HCT116 (cell line): ENCODE results near the gene ZNF618. TPM values are rescaled to one million over a fixed set of nuclear protein-coding genes. Genes with fewer than 3 reads are reported as not detected.

Experiments
- ATAC-seq: fragments of 200-7000 bp; cut with Tn5 transposase; 2 replicates; pipeline ENCODE4 v1.9.1; 2020; ENCODE audit warnings: mild to moderate bottlenecking, moderate library complexity
- BruUV-seq: library from RNA; stranded (reverse); fragments of 400-500 nt; replicated peaks from 2 replicates; lab custom pipeline; 2021; lab: Mats Ljungman, UMichigan
- CTCF ChIA-PET: fragments of 300-600 bp; sonication (Branson Sonifier 250); formaldehyde crosslinking; loops from one replicate; lab custom pipeline; 2021; ENCODE audit warnings: antibody characterized with exemption; lab: Charles Lee
- POLR2A ChIA-PET: fragments of 300-600, 350-600 bp; sonication (Branson Sonifier 250); formaldehyde crosslinking; loops from one replicate; lab custom pipeline; 2021; ENCODE audit warnings: antibody characterized with exemption; lab: Charles Lee
- RAD21 ChIA-PET, 2 experiments: fragments of 300-600 bp; sonication (Branson Sonifier 250); formaldehyde crosslinking; loops; one replicate each; lab custom pipeline; 2023; ENCODE audit warnings: low total read pairs in 2 of 2; ENCODE audit not compliant: uncharacterized antibody in 2 of 2, unreplicated experiment in 2 of 2, low non-redundant PET in 1 of 2; lab: Charles Lee
- DNase-seq: peaks from one replicate; pipeline ENCODE4 v3.0.0-alpha.2; 2010; ENCODE audit warnings: low read depth, low spot score
- H2AFZ ChIP-seq: fragments of 200-600 bp; shearing (Covaris generic), sonication (generic); 2 replicates; pipeline ENCODE4 v1.6.1; 2017; ENCODE audit warnings: low read depth, mixed run types, mixed read lengths, antibody characterized with exemption, low read length; ENCODE audit not compliant: poor library complexity, severe bottlenecking
- H3K27ac ChIP-seq: 2 replicates; pipeline ENCODE4 v1.5.1; 2012; ENCODE audit warnings: low read depth, low read length
- H3K27me3 ChIP-seq: fragments of 200-600 bp; sonication (generic); 2 replicates; pipeline ENCODE4 v1.6.1; 2016; ENCODE audit warnings: mixed run types, low read length, mixed read lengths; ENCODE audit not compliant: insufficient read depth
- H3K36me3 ChIP-seq, 2 experiments: fragments of 200-500 bp in 1 of 2; fragments of 200-600 bp in 1 of 2; sonication (Bioruptor generic) in 1 of 2; sonication (generic) in 1 of 2; 2 replicates each; pipeline versions ENCODE4 v1.5.1 to v1.6.1; 2014 to 2016; ENCODE audit warnings: low read length in 2 of 2, inconsistent platforms in 1 of 2, mixed read lengths in 1 of 2, mixed run types in 1 of 2; ENCODE audit not compliant: insufficient read depth in 2 of 2, control insufficient read depth in 1 of 2
- H3K4me1 ChIP-seq, 2 experiments: fragments of 200-600 bp in 1 of 2; sonication (generic) in 1 of 2; 2 replicates each; pipeline versions ENCODE4 v1.5.1 to v1.6.1; 2012 to 2017; ENCODE audit warnings: low read length in 2 of 2, inconsistent platforms in 1 of 2, mild to moderate bottlenecking in 1 of 2, mixed read lengths in 1 of 2, mixed run types in 1 of 2, moderate library complexity in 1 of 2; ENCODE audit not compliant: insufficient read depth in 2 of 2, control insufficient read depth in 1 of 2
- H3K4me2 ChIP-seq: fragments of 200-600 bp; sonication (generic); 2 replicates; pipeline ENCODE4 v1.6.1; 2017; ENCODE audit warnings: mixed run types, low read length, mixed read lengths
- H3K4me3 ChIP-seq, 2 experiments: fragments of 200-600 bp in 1 of 2; sonication (generic) in 1 of 2; replicated peaks in 1 of 2; 2 replicates each; pipeline ENCODE4 v1.5.1; 2011 to 2016; ENCODE audit warnings: low read length in 2 of 2, control low read depth in 1 of 2, low read depth in 1 of 2, mild to moderate bottlenecking in 1 of 2, mixed read lengths in 1 of 2, mixed run types in 1 of 2
- H3K79me2 ChIP-seq: fragments of 200-600 bp; sonication (generic); 2 replicates; pipeline ENCODE4 v1.6.1; 2017; ENCODE audit warnings: mild to moderate bottlenecking, mixed run types, low read length, moderate library complexity, mixed read lengths; ENCODE audit not compliant: insufficient read depth
- H3K9ac ChIP-seq: fragments of 200-600 bp; sonication (generic); 2 replicates; pipeline ENCODE4 v1.6.1; 2016; ENCODE audit warnings: low read length, mixed read lengths
- H3K9me2 ChIP-seq: fragments of 200-600 bp; sonication (generic), shearing (Covaris generic); 2 replicates; pipeline ENCODE4 v1.6.1; 2017; ENCODE audit warnings: mixed run types, mild to moderate bottlenecking, moderate library complexity; ENCODE audit not compliant: insufficient read depth
- H3K9me3 ChIP-seq, 2 experiments: fragments of 200-500 bp in 1 of 2; fragments of 200-600 bp in 1 of 2; sonication (Bioruptor generic) in 1 of 2; sonication (generic) in 1 of 2; 2 replicates each; pipeline ENCODE4 v1.6.1; 2014 to 2017; ENCODE audit warnings: low read length in 2 of 2, mixed read lengths in 2 of 2, inconsistent platforms in 1 of 2, low read depth in 1 of 2, mild to moderate bottlenecking in 1 of 2, mixed run types in 1 of 2, moderate library complexity in 1 of 2; ENCODE audit not compliant: control insufficient read depth in 1 of 2, insufficient read depth in 1 of 2
- H4K20me1 ChIP-seq: fragments of 200-600 bp; sonication (generic), shearing (Covaris generic); 2 replicates; pipeline ENCODE4 v1.6.1; 2017; ENCODE audit warnings: mixed run types, mild to moderate bottlenecking, moderate library complexity; ENCODE audit not compliant: insufficient read depth
- CBX3 ChIP-seq: IDR thresholded peaks from 2 replicates; pipeline ENCODE4 v1.6.1; 2012; ENCODE audit warnings: low read depth
- CEBPB ChIP-seq: IDR thresholded peaks from 2 replicates; pipeline ENCODE4 v1.6.1; 2012; ENCODE audit warnings: low read depth
- ELF1 ChIP-seq: IDR thresholded peaks from 2 replicates; pipeline ENCODE4 v1.6.1; 2012; ENCODE audit warnings: low read depth, borderline replicate concordance
- FOSL1 ChIP-seq: IDR thresholded peaks from 2 replicates; pipeline ENCODE4 v1.6.1; 2012; ENCODE audit warnings: low read depth
- JUND ChIP-seq: IDR thresholded peaks from 2 replicates; pipeline ENCODE4 v1.6.1; 2012
- RAD21 ChIP-seq: IDR thresholded peaks from 2 replicates; pipeline ENCODE4 v1.6.1; 2012; ENCODE audit warnings: low read depth, mild to moderate bottlenecking
- SIN3A ChIP-seq: IDR thresholded peaks from 2 replicates; pipeline ENCODE4 v1.6.1; 2012; ENCODE audit warnings: low read depth
- SRF ChIP-seq: IDR thresholded peaks from 2 replicates; pipeline ENCODE4 v1.6.1; 2012; ENCODE audit warnings: low read depth
- intact Hi-C: fragments of 100-400 bp; cut with micrococcal nuclease; formaldehyde crosslinking; loops from 2 replicates; pipeline ENCODE4 v1.10.0; 2022
- total RNA-seq: library from RNA; stranded (reverse); gene quantifications from one replicate; pipeline ENCODE4 v1.2.1, GENCODE V29; 2021; ENCODE audit not compliant: unreplicated experiment
- TF ChIP-seq, protein P1 (sequence below), 3 experiments: fragments of 200-600 bp in 1 of 3; sonication (generic) in 1 of 3; IDR thresholded peaks in 2 of 3; conservative IDR thresholded peaks in 1 of 3; 2 replicates each; pipeline ENCODE4 v1.5.1; 2012 to 2017; ENCODE audit warnings: low read depth in 2 of 3, low read length in 2 of 3, antibody characterized with exemption in 1 of 3, borderline replicate concordance in 1 of 3, control low read depth in 1 of 3, mild to moderate bottlenecking in 1 of 3, mixed read lengths in 1 of 3, mixed run types in 1 of 3, moderate library complexity in 1 of 3; ENCODE audit not compliant: insufficient read depth in 1 of 3
- TF ChIP-seq, protein P2 (sequence below): IDR thresholded peaks from 2 replicates; pipeline ENCODE4 v1.6.1; 2012
- TF ChIP-seq, protein P3 (sequence below): IDR thresholded peaks from 2 replicates; pipeline ENCODE4 v1.6.1; 2012; ENCODE audit warnings: low read depth

ZNF618 gene
- total RNA-seq, 1 experiment from 2014 or later = 13.5 TPM

DNA sequence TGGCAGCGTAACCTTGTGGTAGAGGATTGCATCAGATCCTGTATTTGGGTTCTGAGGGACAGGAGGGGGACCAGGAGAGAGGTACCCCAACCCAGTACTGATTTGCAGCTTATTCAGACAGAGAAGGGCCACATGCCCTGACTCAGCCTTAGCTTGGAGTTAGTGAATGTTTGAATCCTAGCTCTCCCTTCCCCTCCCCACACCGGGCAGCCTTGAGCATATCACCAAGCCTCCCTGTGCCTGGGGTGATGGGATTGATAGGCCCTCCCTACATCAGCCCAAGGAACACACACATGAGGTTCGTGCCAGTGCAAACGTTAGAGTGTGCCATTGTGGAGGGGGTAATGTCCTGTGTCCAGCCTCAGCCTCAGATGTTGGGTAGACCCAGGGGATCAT lies 130.0 kb downstream of the ZNF618 start:
- no peak for DNase-seq
- ChIA-PET RAD21 (no interaction called here), CTCF (no interaction called here), POLR2A (no interaction called here)
- H3K9me3 ChIP-seq = no peaks in the 10 kb centered on the region
- H3K27ac ChIP-seq = no peak overlapping the region
- H3K36me3 ChIP-seq = no peaks in the 10 kb centered on the region
- TF ChIP-seq CEBPB = no peak
- no peak for TF ChIP-seq RAD21
- no peak for TF ChIP-seq ELF1
- TF ChIP-seq JUND = no peak
- TF ChIP-seq, protein P1, sequence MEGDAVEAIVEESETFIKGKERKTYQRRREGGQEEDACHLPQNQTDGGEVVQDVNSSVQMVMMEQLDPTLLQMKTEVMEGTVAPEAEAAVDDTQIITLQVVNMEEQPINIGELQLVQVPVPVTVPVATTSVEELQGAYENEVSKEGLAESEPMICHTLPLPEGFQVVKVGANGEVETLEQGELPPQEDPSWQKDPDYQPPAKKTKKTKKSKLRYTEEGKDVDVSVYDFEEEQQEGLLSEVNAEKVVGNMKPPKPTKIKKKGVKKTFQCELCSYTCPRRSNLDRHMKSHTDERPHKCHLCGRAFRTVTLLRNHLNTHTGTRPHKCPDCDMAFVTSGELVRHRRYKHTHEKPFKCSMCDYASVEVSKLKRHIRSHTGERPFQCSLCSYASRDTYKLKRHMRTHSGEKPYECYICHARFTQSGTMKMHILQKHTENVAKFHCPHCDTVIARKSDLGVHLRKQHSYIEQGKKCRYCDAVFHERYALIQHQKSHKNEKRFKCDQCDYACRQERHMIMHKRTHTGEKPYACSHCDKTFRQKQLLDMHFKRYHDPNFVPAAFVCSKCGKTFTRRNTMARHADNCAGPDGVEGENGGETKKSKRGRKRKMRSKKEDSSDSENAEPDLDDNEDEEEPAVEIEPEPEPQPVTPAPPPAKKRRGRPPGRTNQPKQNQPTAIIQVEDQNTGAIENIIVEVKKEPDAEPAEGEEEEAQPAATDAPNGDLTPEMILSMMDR (IDR thresholded peaks at IDR 0.05 in 2 of 3, conservative IDR thresholded peaks at IDR 0.05 in 1 of 3; ENCODE audit: borderline replicate concordance in 1 of 3, insufficient read depth in 1 of 3, low read depth in 2 of 3, low read length in 2 of 3) = no peak
- no peak for TF ChIP-seq SIN3A
- no peak for ATAC-seq
- no peak overlapping the region for H3K4me2 ChIP-seq
- H3K9me2 ChIP-seq = no peaks in the 10 kb centered on the region
- BruUV-seq = no TSS peak
- no peaks in the 10 kb centered on the region for H3K79me2 ChIP-seq
- H3K4me1 ChIP-seq = no peaks in the 10 kb centered on the region
- intact Hi-C loops = no loop called here
- no peak overlapping the region for H3K4me3 ChIP-seq
- no peak overlapping the region for H2AFZ ChIP-seq
- H3K9ac ChIP-seq = no peak overlapping the region
- no peaks in the 10 kb centered on the region for H3K27me3 ChIP-seq
- H4K20me1 ChIP-seq = no peaks in the 10 kb centered on the region

DNA sequence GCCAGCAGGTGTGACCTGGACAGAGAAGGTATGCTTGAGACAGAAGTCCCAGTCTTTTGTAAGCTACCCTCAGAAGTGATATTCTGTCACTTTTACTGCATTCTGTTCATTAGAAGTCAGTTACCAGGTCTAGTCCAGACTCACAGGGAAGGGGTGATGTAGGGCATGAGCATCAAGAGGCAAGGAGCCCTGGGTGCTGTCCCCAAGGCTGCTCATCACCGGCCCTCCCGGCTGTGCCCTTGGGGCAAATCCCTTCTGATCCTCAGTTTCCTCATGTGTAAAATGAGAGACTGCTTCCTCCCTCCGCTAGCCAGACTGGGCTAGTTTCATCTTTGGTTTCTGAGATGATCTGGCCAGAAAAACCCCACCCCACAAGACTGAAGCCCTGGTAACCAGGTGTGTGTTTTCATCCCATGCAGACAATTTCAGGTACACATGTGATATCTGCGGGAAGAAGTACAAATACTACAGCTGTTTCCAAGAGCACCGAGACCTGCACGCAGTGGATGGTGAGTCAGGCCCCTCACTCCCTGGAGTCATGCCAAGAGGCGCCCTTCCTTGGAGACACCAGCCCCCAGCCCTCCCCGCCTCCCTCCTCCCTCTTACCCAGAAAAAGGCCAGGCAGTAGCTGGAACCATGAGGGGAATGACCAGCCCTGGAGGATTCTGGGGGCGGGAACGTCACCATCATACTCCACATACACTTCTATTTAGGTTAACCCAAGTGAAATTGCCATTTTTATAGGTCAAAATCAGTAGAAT lies 131.0 kb downstream of the ZNF618 start:
- H3K9me2 ChIP-seq = no peaks in the 10 kb centered on the region
- no peak overlapping the region for H3K27ac ChIP-seq
- no peaks in the 10 kb centered on the region; a peak in 1 of 4 replicates for H3K36me3 ChIP-seq
- CTCF ChIA-PET = no interaction called here
- DNase-seq (no peak), ATAC-seq (no peak)
- H3K4me2 ChIP-seq = no peak overlapping the region
- no peaks in the 10 kb centered on the region for H3K9me3 ChIP-seq
- no peaks in the 10 kb centered on the region for H4K20me1 ChIP-seq
- H3K9ac ChIP-seq = no peak overlapping the region
- intact Hi-C loops = no loop called here
- POLR2A ChIA-PET = no interaction called here
- no peak overlapping the region for H3K4me3 ChIP-seq
- TF ChIP-seq SIN3A (no peak), SRF (no peak), FOSL1 (no peak), CBX3 (no peak)
- TF ChIP-seq, protein P2, sequence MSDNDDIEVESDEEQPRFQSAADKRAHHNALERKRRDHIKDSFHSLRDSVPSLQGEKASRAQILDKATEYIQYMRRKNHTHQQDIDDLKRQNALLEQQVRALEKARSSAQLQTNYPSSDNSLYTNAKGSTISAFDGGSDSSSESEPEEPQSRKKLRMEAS = no peak
- TF ChIP-seq, protein P3, sequence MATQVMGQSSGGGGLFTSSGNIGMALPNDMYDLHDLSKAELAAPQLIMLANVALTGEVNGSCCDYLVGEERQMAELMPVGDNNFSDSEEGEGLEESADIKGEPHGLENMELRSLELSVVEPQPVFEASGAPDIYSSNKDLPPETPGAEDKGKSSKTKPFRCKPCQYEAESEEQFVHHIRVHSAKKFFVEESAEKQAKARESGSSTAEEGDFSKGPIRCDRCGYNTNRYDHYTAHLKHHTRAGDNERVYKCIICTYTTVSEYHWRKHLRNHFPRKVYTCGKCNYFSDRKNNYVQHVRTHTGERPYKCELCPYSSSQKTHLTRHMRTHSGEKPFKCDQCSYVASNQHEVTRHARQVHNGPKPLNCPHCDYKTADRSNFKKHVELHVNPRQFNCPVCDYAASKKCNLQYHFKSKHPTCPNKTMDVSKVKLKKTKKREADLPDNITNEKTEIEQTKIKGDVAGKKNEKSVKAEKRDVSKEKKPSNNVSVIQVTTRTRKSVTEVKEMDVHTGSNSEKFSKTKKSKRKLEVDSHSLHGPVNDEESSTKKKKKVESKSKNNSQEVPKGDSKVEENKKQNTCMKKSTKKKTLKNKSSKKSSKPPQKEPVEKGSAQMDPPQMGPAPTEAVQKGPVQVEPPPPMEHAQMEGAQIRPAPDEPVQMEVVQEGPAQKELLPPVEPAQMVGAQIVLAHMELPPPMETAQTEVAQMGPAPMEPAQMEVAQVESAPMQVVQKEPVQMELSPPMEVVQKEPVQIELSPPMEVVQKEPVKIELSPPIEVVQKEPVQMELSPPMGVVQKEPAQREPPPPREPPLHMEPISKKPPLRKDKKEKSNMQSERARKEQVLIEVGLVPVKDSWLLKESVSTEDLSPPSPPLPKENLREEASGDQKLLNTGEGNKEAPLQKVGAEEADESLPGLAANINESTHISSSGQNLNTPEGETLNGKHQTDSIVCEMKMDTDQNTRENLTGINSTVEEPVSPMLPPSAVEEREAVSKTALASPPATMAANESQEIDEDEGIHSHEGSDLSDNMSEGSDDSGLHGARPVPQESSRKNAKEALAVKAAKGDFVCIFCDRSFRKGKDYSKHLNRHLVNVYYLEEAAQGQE = no peak
- TF ChIP-seq, all 23 proteins: peak for 0
- no peaks in the 10 kb centered on the region for H3K27me3 ChIP-seq
- H3K4me1 ChIP-seq = no peaks in the 10 kb centered on the region
- BruUV-seq = no TSS peak
- RAD21 ChIA-PET = no interaction called here
- H2AFZ ChIP-seq = no peak overlapping the region
- H3K79me2 ChIP-seq = no peaks in the 10 kb centered on the region
